ENCODE data around the gene METTL15.
"Not testable (repeated sequence)": the region's sequence is repeated elsewhere in the genome, so short reads cannot be mapped to it uniquely, and the experiment has no call there.

DNA sequence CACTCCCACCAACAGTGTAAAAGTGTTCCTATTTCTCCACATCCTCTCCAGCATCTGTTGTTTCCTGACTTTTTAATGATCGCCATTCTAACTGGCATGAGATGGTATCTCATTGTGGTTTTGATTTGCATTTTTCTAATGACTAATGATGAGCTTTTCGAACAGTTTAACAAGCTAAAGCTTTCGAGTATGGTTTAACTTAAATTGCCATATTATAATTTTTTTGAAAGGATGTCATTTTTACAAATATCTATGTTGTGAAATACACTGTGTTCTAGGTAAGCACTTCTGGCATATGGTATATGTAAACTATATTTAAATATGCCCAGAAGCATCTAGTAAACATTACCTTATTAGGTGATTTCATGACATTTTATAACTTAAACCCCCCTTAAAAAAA lies 20.5 kb upstream of the METTL15 start:
- TF ChIP-seq, protein P1, sequence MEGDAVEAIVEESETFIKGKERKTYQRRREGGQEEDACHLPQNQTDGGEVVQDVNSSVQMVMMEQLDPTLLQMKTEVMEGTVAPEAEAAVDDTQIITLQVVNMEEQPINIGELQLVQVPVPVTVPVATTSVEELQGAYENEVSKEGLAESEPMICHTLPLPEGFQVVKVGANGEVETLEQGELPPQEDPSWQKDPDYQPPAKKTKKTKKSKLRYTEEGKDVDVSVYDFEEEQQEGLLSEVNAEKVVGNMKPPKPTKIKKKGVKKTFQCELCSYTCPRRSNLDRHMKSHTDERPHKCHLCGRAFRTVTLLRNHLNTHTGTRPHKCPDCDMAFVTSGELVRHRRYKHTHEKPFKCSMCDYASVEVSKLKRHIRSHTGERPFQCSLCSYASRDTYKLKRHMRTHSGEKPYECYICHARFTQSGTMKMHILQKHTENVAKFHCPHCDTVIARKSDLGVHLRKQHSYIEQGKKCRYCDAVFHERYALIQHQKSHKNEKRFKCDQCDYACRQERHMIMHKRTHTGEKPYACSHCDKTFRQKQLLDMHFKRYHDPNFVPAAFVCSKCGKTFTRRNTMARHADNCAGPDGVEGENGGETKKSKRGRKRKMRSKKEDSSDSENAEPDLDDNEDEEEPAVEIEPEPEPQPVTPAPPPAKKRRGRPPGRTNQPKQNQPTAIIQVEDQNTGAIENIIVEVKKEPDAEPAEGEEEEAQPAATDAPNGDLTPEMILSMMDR (IDR thresholded peaks at IDR 0.05), result not testable (repeated sequence)
- not testable (repeated sequence) for TF ChIP-seq POLR2A (IDR thresholded peaks at IDR 0.05)
